ENCODE results near the gene SEMA5B. TPM values are rescaled to one million over a fixed set of nuclear protein-coding genes. Genes with fewer than 3 reads are reported as not detected.

Gene SEMA5B
- total and polyA plus RNA-seq, 2 of the 4 experiments (the other 2 are of a cell fraction): not detected

- H4K91ac ChIP-seq (ENCODE audit: insufficient read depth, low read depth, low read length): no peak overlapping the region
- ChIA-PET POLR2A (ENCODE audit: unreplicated experiment) (interaction anchor here (0.6 kb wide), 1 partner anchor 9 kb away, joined by 4 read pairs; no protein-coding TSS in a partner anchor), CTCF (no interaction called here)
- H3K36me3 ChIP-seq (ENCODE audit: control insufficient read depth, insufficient read depth, low read length): no peaks in the 10 kb centered on the region
- H3K23ac ChIP-seq (ENCODE audit: low read depth, low read length): no peak overlapping the region
- peaks cover 76% of the 10 kb centered on the region for H3K27me3 ChIP-seq (ENCODE audit: control insufficient read depth, insufficient read depth, low read length)
- no peak overlapping the region for H3K14ac ChIP-seq (replicated peaks; ENCODE audit: low read depth, low read length)
- no peak overlapping the region for H2AK5ac ChIP-seq (ENCODE audit: low read depth, low read length)
- intact Hi-C loops (cut with micrococcal nuclease): no loop called here
- no peaks in the 10 kb centered on the region; the same call in 1 of the 2 replicates for H3K4me1 ChIP-seq (ENCODE audit: control insufficient read depth, insufficient read depth, low read length)
- no peak for DNase-seq
- no peak overlapping the region for H2AFZ ChIP-seq (replicated peaks; ENCODE audit: low read length, poor library complexity)
- H2BK120ac ChIP-seq (ENCODE audit: low read depth, low read length): no peak overlapping the region
- no peak overlapping the region for H3K27ac ChIP-seq (ENCODE audit: insufficient read depth, low read length)
- H3K4me2 ChIP-seq (ENCODE audit: low read depth, low read length): no peak overlapping the region
- H2AK9ac ChIP-seq (replicated peaks; ENCODE audit: low read depth, low read length, poor library complexity): no peak overlapping the region
- H3K4ac ChIP-seq (ENCODE audit: low read depth, low read length): no peak overlapping the region
- H3K56ac ChIP-seq (ENCODE audit: extremely low read depth, insufficient read depth, low read length): no peak overlapping the region
- H3K9me1 ChIP-seq (ENCODE audit: insufficient read depth, low read length): 0 out of 2 replicates have a peak, but pooled peaks cover 2% of the 10 kb centered on the region
- no peak for ATAC-seq (ENCODE audit: low read depth)
- H4K5ac ChIP-seq (ENCODE audit: low read depth, low read length): no peak overlapping the region
- H2BK15ac ChIP-seq (ENCODE audit: low read depth, low read length): no peak overlapping the region
- H3K9me3 ChIP-seq (ENCODE audit: control insufficient read depth, insufficient read depth, low read length): no peaks in the 10 kb centered on the region
- no peak overlapping the region for H2BK20ac ChIP-seq (ENCODE audit: low read depth, low read length)
- in situ Hi-C loops (cut with MboI; ENCODE audit: low sequenced_read_pairs): no loop called here
- H2BK5ac ChIP-seq (ENCODE audit: low read depth, low read length, poor library complexity, severe bottlenecking): no peak overlapping the region
- dilution Hi-C loops (cut with HindIII; ENCODE audit: low sequenced_read_pairs, unreplicated experiment): no loop called here
- no peaks in the 10 kb centered on the region for H4K20me1 ChIP-seq (ENCODE audit: insufficient read depth, low read length)
- H4K8ac ChIP-seq (ENCODE audit: low read depth in 2 of 2, low read length in 2 of 2): no peak overlapping the region
- H3K9ac ChIP-seq (ENCODE audit: low read depth, low read length): no peak overlapping the region
- no TSS peak for BruUV-seq (replicated peaks)
- no peak overlapping the region for H3K4me3 ChIP-seq (ENCODE audit: insufficient read depth, low read depth, low read length)
- H3K18ac ChIP-seq (ENCODE audit: low read depth, low read length): no peak overlapping the region
- TF ChIP-seq, protein P1, sequence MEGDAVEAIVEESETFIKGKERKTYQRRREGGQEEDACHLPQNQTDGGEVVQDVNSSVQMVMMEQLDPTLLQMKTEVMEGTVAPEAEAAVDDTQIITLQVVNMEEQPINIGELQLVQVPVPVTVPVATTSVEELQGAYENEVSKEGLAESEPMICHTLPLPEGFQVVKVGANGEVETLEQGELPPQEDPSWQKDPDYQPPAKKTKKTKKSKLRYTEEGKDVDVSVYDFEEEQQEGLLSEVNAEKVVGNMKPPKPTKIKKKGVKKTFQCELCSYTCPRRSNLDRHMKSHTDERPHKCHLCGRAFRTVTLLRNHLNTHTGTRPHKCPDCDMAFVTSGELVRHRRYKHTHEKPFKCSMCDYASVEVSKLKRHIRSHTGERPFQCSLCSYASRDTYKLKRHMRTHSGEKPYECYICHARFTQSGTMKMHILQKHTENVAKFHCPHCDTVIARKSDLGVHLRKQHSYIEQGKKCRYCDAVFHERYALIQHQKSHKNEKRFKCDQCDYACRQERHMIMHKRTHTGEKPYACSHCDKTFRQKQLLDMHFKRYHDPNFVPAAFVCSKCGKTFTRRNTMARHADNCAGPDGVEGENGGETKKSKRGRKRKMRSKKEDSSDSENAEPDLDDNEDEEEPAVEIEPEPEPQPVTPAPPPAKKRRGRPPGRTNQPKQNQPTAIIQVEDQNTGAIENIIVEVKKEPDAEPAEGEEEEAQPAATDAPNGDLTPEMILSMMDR (conservative IDR thresholded peaks at IDR 0.05; ENCODE audit: low read depth, low read length): no peak
- TF ChIP-seq POLR2A (IDR thresholded peaks at IDR 0.05; ENCODE audit: low read depth, low read length): no peak
- no peaks in the 10 kb centered on the region for H3K79me1 ChIP-seq (ENCODE audit: low read depth in 1 of 2, low read length in 2 of 2)
Observed at GRCh38 chr3:123038751-123039150, 11.2 kb upstream of the SEMA5B start.

Measured in IMR-90 (cell line).